SU-DHL-6 (cell line): Measurements from ENCODE around the gene S100P.

Experiments
- CTCF ChIP-seq: fragments of 200-600 bp; sonication (generic); IDR thresholded peaks from one replicate; pipeline ENCODE4 v1.5.1; 2017; ENCODE audit warnings: antibody characterized with exemption, mild to moderate bottlenecking, low read length, moderate library complexity; ENCODE audit not compliant: insufficient read depth, poor library complexity, severe bottlenecking
- EZH2phosphoT487 ChIP-seq: fragments of 200-600 bp; sonication (generic), shearing (Covaris generic); conservative IDR thresholded peaks from 2 replicates; pipeline ENCODE4 v1.6.1; 2018; ENCODE audit warnings: mild to moderate bottlenecking, antibody characterized with exemption, low read length, moderate library complexity, mixed read lengths

- TF ChIP-seq CTCF (no peak), EZH2phosphoT487 (no peak)
Measured at GRCh38 chr4:6668391-6668790, 25.3 kb upstream of the S100P start.
